MCF 10A (cell line): ENCODE results near the gene GABRG3. TPM values are rescaled to one million over a fixed set of nuclear protein-coding genes. Genes with fewer than 3 reads are reported as not detected.

Source experiments
- BruUV-seq: library from RNA; stranded (reverse); fragments of 400-500 nt; replicated peaks from 2 replicates; lab custom pipeline; 2021; lab: Mats Ljungman, UMichigan
- CTCF ChIA-PET: fragments of 300-600 bp; sonication (Branson Sonifier 250); formaldehyde crosslinking; extraction: SDS; loops from one replicate; lab custom pipeline; 2021; ENCODE audit warnings: antibody characterized with exemption, inconsistent platforms; lab: Yijun Ruan, JAX
- POLR2A ChIA-PET: fragments of 300-600, 350-650 bp; sonication (Branson Sonifier 250); formaldehyde crosslinking; extraction: SDS; loops from one replicate; lab custom pipeline; 2020; ENCODE audit warnings: antibody characterized with exemption, inconsistent platforms; lab: Yijun Ruan, JAX
- DNase-seq: peaks from one replicate; pipeline ENCODE4 v3.0.0-alpha.2; 2018; ENCODE audit not compliant: unreplicated experiment
- H3K27ac Mint-ChIP-seq: one replicate; pipeline ENCODE4 v1.8.0; 2022; ENCODE audit warnings: mild to moderate bottlenecking, low read depth, mixed read lengths; ENCODE audit not compliant: unreplicated experiment
- H3K27me3 Mint-ChIP-seq: one replicate; pipeline ENCODE4 v1.8.0; 2022; ENCODE audit warnings: mixed read lengths; ENCODE audit not compliant: insufficient read depth, unreplicated experiment
- H3K36me3 Mint-ChIP-seq: one replicate; pipeline ENCODE4 v1.8.0; 2022; ENCODE audit warnings: mild to moderate bottlenecking, moderate library complexity, mixed read lengths; ENCODE audit not compliant: insufficient read depth, unreplicated experiment
- H3K4me1 Mint-ChIP-seq: one replicate; pipeline ENCODE4 v1.8.0; 2022; ENCODE audit warnings: mixed read lengths; ENCODE audit not compliant: insufficient read depth, unreplicated experiment
- H3K4me3 Mint-ChIP-seq: one replicate; pipeline ENCODE4 v1.8.0; 2022; ENCODE audit warnings: mild to moderate bottlenecking, moderate library complexity, mixed read lengths; ENCODE audit not compliant: unreplicated experiment
- H3K9me3 Mint-ChIP-seq: one replicate; pipeline ENCODE4 v1.8.0; 2022; ENCODE audit warnings: mixed read lengths; ENCODE audit not compliant: unreplicated experiment
- CTCF ChIP-seq: fragments of 200-600 bp; IDR thresholded peaks from one replicate; pipeline ENCODE4 v1.8.0; 2022; ENCODE audit warnings: antibody characterized with exemption, mild to moderate bottlenecking; ENCODE audit not compliant: unreplicated experiment
- intact Hi-C: fragments of 100-400 bp; cut with micrococcal nuclease; formaldehyde crosslinking; loops from 2 replicates; pipeline ENCODE4 v1.14.1; 2022
- total RNA-seq: library from RNA; stranded (reverse); gene quantifications from 2 replicates; pipeline ENCODE4 v1.2.3, GENCODE V29; 2022

The GABRG3 gene
- total RNA-seq, 1 experiment from 2014 or later: not detected

- Mint-ChIP-seq H3K4me1 (no peaks in the 10 kb centered on the region), H3K4me3 (no peak overlapping the region), H3K9me3 (peaks cover 44% of the 10 kb centered on the region), H3K27ac (no peak overlapping the region), H3K36me3 (no peaks in the 10 kb centered on the region), H3K27me3 (no peaks in the 10 kb centered on the region)
- no peak for TF ChIP-seq CTCF
- BruUV-seq: no TSS peak
- intact Hi-C loops: no loop called here
- DNase-seq: no peak
- CTCF ChIA-PET: no interaction called here
- POLR2A ChIA-PET: no interaction called here
Observed at GRCh38 chr15:27170851-27171250, 199.9 kb downstream of the GABRG3 start.

- H3K9me3 Mint-ChIP-seq: peaks cover 43% of the 10 kb centered on the region
- peaks cover 6% of the 10 kb centered on the region for H3K36me3 Mint-ChIP-seq
- H3K4me1 Mint-ChIP-seq: no peaks in the 10 kb centered on the region
- BruUV-seq: no TSS peak
- no peak for TF ChIP-seq CTCF
- intact Hi-C loops: no loop called here
- POLR2A ChIA-PET: no interaction called here
- CTCF ChIA-PET: no interaction called here
- no peak overlapping the region for H3K27ac Mint-ChIP-seq
- H3K4me3 Mint-ChIP-seq: no peak overlapping the region
- no peaks in the 10 kb centered on the region for H3K27me3 Mint-ChIP-seq
- no peak for DNase-seq
Observed at GRCh38 chr15:27172821-27173220, 201.8 kb downstream of the GABRG3 start.

- ChIA-PET POLR2A (no interaction called here), CTCF (no interaction called here)
- Mint-ChIP-seq H3K27me3 (no peaks in the 10 kb centered on the region), H3K4me3 (no peak overlapping the region), H3K9me3 (peaks cover 38% of the 10 kb centered on the region), H3K36me3 (peaks cover 6% of the 10 kb centered on the region), H3K27ac (no peak overlapping the region), H3K4me1 (no peaks in the 10 kb centered on the region)
- intact Hi-C loops: no loop called here
- BruUV-seq: no TSS peak
- DNase-seq: no peak
- TF ChIP-seq CTCF: no peak
Observed at GRCh38 chr15:27175472-27176153, 204.6 kb downstream of the GABRG3 start.

GRCh38 chr15:27176785-27177406 lies 205.9 kb downstream of the GABRG3 start:
- Mint-ChIP-seq H3K4me1 (no peaks in the 10 kb centered on the region), H3K9me3 (peaks cover 38% of the 10 kb centered on the region), H3K36me3 (peaks cover 6% of the 10 kb centered on the region), H3K27ac (no peak overlapping the region), H3K27me3 (no peaks in the 10 kb centered on the region), H3K4me3 (no peak overlapping the region)
- TF ChIP-seq CTCF: no peak
- ChIA-PET CTCF (no interaction called here), POLR2A (no interaction called here)
- intact Hi-C loops: no loop called here
- BruUV-seq: no TSS peak
- no peak for DNase-seq
